ENCODE results near the gene MYRIP.

GRCh38 chr3:39936848-39937247, 127.4 kb downstream of the MYRIP start:
- TF ChIP-seq, protein P1, sequence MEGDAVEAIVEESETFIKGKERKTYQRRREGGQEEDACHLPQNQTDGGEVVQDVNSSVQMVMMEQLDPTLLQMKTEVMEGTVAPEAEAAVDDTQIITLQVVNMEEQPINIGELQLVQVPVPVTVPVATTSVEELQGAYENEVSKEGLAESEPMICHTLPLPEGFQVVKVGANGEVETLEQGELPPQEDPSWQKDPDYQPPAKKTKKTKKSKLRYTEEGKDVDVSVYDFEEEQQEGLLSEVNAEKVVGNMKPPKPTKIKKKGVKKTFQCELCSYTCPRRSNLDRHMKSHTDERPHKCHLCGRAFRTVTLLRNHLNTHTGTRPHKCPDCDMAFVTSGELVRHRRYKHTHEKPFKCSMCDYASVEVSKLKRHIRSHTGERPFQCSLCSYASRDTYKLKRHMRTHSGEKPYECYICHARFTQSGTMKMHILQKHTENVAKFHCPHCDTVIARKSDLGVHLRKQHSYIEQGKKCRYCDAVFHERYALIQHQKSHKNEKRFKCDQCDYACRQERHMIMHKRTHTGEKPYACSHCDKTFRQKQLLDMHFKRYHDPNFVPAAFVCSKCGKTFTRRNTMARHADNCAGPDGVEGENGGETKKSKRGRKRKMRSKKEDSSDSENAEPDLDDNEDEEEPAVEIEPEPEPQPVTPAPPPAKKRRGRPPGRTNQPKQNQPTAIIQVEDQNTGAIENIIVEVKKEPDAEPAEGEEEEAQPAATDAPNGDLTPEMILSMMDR (IDR thresholded peaks at IDR 0.05), result no peak
- no peak for TF ChIP-seq POLR2A (IDR thresholded peaks at IDR 0.05)

All from uterus (tissue), 2 donors.